GM04503 (cell line): ENCODE measurements around the gene LRFN3.
"Not testable (repeated sequence)": the region's sequence is repeated elsewhere in the genome, so short reads cannot be mapped to it uniquely, and the experiment has no call there.

Experiments used
- DNase-seq: peaks from one replicate; pipeline ENCODE4 v3.0.0-alpha.2; 2012; ENCODE audit warnings: low read depth

Gene LRFN3

GRCh38 chr19:35935911-35936737 lies at the start of gene LRFN3:
LRFN3 (plus strand) TSS chr19:35936374; CDS start chr19:35939426, 3,052 bp downstream.
- DNase-seq: no peak

DNA sequence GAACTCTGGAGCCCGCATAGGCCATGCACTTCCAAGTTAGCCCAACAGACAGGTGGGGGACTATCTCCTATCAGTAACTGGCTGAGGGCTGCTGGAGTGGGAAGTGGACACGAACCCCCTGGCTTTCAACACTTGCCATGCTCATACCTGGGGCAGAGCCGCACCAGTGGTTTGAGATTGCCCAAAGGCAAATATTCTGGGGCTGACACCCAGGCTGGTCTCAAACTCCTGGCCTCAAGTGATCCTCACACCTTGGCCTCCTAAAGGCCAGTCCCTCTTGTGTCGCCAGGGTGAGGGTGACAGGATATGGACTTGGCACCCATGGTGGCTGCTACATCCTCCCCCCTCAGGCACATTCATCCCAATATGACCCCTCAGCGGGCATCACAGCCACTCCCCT lies 49.0 kb upstream of the LRFN3 start:
- no peak for DNase-seq

- no peak for DNase-seq
Measured at GRCh38 chr19:35888398-35888797, 47.8 kb upstream of the LRFN3 start.

- no peak for DNase-seq
Measured at GRCh38 chr19:35889370-35890112, 46.6 kb upstream of the LRFN3 start.

DNA sequence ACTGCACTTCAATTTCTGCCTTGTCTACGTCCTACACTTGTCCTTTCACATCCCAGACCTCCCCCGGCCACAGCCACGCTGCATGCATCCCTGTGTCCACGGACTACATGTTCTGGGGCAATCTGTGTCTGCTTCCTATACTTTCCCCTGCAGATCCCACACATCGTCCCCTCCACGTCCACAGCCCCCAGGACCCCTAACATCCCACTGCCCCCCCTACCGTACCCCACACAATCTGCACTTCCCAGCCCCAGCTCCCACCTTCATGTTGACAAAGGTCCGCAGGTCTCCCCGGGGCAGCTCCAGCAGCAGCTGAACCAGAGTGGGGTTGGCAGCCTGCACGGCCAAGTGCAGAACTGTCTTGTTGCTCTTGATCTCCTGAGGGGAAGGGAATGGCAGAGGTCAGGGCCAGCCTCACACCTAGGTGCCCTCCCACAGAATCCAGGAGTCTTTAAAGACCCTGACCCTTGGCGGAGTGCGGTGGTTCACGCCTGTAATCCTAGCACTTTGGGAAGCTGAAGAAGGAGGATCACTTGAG lies 46.0 kb upstream of the LRFN3 start:
- no peak for DNase-seq

GRCh38 chr19:35891819-35892218 lies 44.4 kb upstream of the LRFN3 start:
- not testable (repeated sequence) for DNase-seq

GRCh38 chr19:35894342-35894741 lies 41.8 kb upstream of the LRFN3 start:
- DNase-seq: no peak

GRCh38 chr19:35895911-35896642 lies 40.1 kb upstream of the LRFN3 start:
- DNase-seq: no peak

- DNase-seq: no peak
Measured at GRCh38 chr19:35896643-35897040, 39.5 kb upstream of the LRFN3 start.

GRCh38 chr19:35897706-35898451 lies 38.3 kb upstream of the LRFN3 start:
- no peak for DNase-seq

DNA sequence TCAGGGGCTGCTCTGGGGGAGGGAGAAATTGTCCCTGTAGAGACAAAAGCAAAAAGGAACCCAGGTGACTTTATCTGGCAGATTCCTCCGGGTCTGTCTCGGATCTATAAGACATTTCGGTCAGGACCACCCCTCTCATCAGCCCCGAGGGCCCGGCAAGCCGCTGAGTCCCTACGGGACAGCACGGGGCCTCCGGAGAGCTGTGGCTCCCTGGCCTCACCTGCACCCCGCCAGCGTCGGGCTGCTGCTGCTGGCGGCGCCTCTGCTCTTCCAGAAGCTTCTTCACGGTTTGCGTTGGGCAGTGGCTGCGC lies 37.7 kb upstream of the LRFN3 start:
- DNase-seq: no peak

DNA sequence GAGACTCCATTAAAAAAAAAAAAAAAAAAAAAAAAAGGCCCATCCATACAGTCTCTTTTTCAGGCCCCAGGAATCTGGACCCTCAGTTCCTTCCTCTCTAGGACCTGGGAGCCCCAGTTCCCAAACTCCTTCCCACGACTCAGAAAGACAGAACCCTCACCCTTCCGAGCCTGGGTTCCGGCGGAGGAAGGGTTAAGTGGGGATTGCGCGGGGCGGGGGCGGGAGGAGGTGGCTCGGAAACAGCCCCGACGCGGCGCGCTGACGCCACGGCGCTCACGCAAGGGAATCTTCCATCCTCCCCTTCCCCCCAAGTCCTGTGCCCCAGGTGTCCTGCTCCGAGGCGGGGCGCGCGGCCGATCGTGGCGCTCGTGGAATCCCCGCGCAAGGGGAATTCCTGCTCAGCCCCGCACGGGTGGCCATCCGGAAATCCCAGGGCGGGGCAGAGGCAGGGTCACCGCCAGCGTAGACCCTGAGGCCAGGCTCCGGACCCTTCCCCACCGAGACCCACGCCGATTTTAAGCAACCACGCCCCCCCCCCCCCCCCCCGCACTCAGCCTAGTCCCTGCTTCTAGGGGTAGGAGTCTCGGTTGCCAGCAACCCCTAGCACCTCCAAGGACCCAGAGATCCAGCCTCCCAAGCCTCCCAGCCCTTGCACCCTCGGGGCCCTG lies 36.5 kb upstream of the LRFN3 start:
- no peak for DNase-seq

GRCh38 chr19:35901055-35901644 lies 35.0 kb upstream of the LRFN3 start:
- DNase-seq: peak; percentile 57

DNA sequence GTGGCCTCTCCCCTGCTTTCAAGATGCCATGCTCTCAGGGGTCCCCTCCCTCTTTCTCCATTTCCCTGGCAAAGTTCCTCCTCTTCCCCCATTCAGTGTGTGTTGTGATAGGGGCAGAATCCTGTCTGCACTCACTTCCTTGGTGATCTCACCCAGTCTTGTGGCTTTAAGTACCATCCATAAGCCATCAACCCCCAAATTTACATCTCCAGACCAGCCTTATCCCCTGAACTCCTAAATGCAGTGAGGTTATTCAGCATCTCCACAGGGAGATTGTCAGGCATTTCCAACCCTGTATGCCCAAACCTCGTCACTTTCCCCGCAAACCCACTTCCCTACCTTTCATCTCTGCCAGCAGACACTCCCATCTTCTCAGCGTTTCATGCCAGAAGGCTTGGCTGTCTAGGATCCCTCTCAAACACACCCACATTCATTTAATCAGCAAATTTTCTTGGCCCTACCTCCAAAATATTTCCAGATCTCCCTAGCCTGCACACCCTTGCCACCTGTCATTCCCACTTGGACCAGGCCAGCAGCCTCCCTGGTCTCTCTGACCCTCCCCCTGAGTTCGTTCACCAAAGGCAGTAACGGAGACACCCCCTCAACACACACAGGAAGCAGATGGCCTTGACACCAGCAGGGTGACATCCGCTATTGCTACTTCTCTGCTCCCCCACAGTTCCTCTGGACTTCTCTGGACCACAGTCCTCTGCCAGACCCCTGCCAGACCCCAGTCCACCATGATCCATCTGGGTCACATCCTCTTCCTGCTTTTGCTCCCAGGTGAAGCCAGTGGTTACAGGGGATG lies 34.1 kb upstream of the LRFN3 start, which contains the start of gene HCST:
Gene HCST (plus strand): TSS at position 676 of the 808 bp plus-strand sequence. CDS start 65 bp downstream, at position 741.
- DNase-seq: peak; percentile 76

GRCh38 chr19:35902870-35903475 lies 33.2 kb upstream of the LRFN3 start:
- DNase-seq: no peak

DNA sequence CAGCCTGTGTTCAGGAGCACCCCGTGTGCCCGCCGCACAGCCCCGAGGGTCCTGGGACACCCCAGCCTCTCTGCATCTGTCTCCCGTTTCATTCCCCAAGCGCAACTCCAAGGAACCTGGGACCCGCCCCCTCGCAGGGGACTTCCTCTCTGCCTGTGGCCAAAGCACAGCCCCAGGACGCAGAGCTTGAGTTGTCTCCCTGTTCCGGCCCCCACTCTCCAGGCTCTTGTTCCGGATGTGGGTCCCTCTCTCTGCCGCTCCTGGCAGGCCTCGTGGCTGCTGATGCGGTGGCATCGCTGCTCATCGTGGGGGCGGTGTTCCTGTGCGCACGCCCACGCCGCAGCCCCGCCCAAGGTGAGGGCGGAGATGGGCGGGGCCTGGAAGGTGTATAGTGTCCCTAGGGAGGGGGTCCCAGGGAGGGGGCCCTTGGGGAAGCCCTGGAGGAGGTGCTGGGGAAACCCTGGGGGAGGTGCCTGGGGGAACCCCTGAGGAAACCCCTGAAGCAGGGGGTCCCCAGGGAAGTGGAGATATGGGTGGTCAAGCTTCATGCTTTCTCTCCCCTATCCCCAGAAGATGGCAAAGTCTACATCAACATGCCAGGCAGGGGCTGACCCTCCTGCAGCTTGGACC lies 32.5 kb upstream of the LRFN3 start:
- DNase-seq: no peak

GRCh38 chr19:35904311-35905068 lies 31.7 kb upstream of the LRFN3 start:
- no peak for DNase-seq

DNA sequence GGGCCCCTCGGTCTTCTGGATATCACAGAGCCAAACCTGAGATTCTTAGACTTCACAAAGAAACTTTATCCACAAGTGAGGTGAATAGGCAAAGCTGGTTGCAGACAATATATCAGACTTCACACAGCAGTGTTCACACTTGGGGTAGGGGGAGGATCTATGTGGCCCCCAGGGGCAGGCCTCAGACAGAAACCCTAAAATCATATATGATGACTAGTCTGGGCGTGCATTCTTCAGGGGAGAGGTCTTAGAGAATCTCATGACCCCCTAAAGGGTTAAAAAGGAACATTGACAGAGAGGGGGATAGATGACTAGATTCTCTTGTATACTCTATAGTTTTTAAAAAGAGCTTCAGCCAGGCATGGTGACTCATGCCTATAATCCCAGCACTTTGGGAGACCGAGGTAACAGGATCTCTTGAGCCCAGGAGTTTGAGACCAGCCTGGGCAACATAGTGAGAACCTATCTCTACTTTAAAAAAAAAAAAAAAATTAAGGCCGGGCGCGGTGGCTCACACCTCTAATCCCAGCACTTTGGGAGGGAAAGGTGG lies 30.9 kb upstream of the LRFN3 start:
- DNase-seq: no peak
